ENCODE results near the gene RADX. TPM values are rescaled to one million over a fixed set of nuclear protein-coding genes. Genes with fewer than 3 reads are reported as not detected.

The RADX gene
- total RNA-seq, 2 experiments from 2014 or later = 30.8 to 35.7 TPM

- H3K9me2 ChIP-seq (ENCODE audit: insufficient read depth, low read length) = no peaks in the 10 kb centered on the region
- H3K27ac ChIP-seq (ENCODE audit: low read depth, low read length, poor library complexity, severe bottlenecking) = no peak overlapping the region
- no peak overlapping the region for H2AFZ ChIP-seq (ENCODE audit: low read length)
- CTCF ChIA-PET (ENCODE audit: unreplicated experiment) = no interaction called here
- no TSS peak for BruUV-seq (replicated peaks)
- no peak for DNase-seq (ENCODE audit: low spot score)
- intact Hi-C loops (cut with micrococcal nuclease; ENCODE audit: unreplicated experiment) = no loop called here
- no peak overlapping the region for H3K4me3 ChIP-seq (ENCODE audit: low read depth, low read length, poor library complexity, severe bottlenecking)
- no peak overlapping the region for H3K4me2 ChIP-seq (ENCODE audit: low read length)
- no peaks in the 10 kb centered on the region for H4K20me1 ChIP-seq (ENCODE audit: insufficient read depth, low read length)
- no peaks in the 10 kb centered on the region for H3K36me3 ChIP-seq (ENCODE audit: insufficient read depth, low read length)
- H3K4me1 ChIP-seq (ENCODE audit: insufficient read depth, low read length, poor library complexity, severe bottlenecking) = no peaks in the 10 kb centered on the region
- no peaks in the 10 kb centered on the region for H3K9me3 ChIP-seq (ENCODE audit: low read length)
- TF ChIP-seq CTCF (conservative IDR thresholded peaks at IDR 0.05; ENCODE audit: low read length) (no peak), EZH2phosphoT487 (IDR thresholded peaks at IDR 0.05; ENCODE audit: borderline replicate concordance, low read depth, low read length) (no peak)
- POLR2A ChIA-PET = interaction anchor here (1.2 kb wide), 1 partner anchor 20 kb away, joined by 3 read pairs; no protein-coding TSS in a partner anchor
- no peaks in the 10 kb centered on the region for H3K79me2 ChIP-seq (ENCODE audit: insufficient read depth, low read depth, low read length)
These were observed 23.0 kb upstream of the RADX start for GRCh38 chrX:106588801-106589200.

- TF ChIP-seq CTCF (conservative IDR thresholded peaks at IDR 0.05; ENCODE audit: low read length) = no peak
- no peak for TF ChIP-seq EZH2phosphoT487 (IDR thresholded peaks at IDR 0.05; ENCODE audit: borderline replicate concordance, low read depth, low read length)
- ChIA-PET POLR2A (no interaction called here), CTCF (ENCODE audit: unreplicated experiment) (no interaction called here)
- intact Hi-C loops (cut with micrococcal nuclease; ENCODE audit: unreplicated experiment) = no loop called here
- Histone ChIP-seq H3K9me2 (ENCODE audit: insufficient read depth, low read length) (no peaks in the 10 kb centered on the region), H3K4me3 (ENCODE audit: low read depth, low read length, poor library complexity, severe bottlenecking) (no peak overlapping the region), H3K79me2 (ENCODE audit: insufficient read depth, low read depth, low read length) (no peaks in the 10 kb centered on the region), H3K4me1 (ENCODE audit: insufficient read depth, low read length, poor library complexity, severe bottlenecking) (no peaks in the 10 kb centered on the region), H2AFZ (ENCODE audit: low read length) (no peak overlapping the region), H3K27ac (ENCODE audit: low read depth, low read length, poor library complexity, severe bottlenecking) (no peak overlapping the region), H3K9me3 (ENCODE audit: low read length) (no peaks in the 10 kb centered on the region), H3K36me3 (ENCODE audit: insufficient read depth, low read length) (no peaks in the 10 kb centered on the region), H4K20me1 (ENCODE audit: insufficient read depth, low read length) (no peaks in the 10 kb centered on the region), H3K4me2 (ENCODE audit: low read length) (no peak overlapping the region)
- DNase-seq (ENCODE audit: low spot score) = no peak
- no TSS peak for BruUV-seq (replicated peaks)
These were observed 12.4 kb upstream of the RADX start for GRCh38 chrX:106599411-106599810.

GRCh38 chrX:106606571-106606970, 5.2 kb upstream of the RADX start:
- POLR2A ChIA-PET = no interaction called here

More at GRCh38 chrX:106606571-106606970, 5.2 kb upstream of the RADX start:
- no peaks in the 10 kb centered on the region for H3K9me3 ChIP-seq (ENCODE audit: low read length)
- H3K27ac ChIP-seq (ENCODE audit: low read depth, low read length, poor library complexity, severe bottlenecking) = no peak overlapping the region
- H3K4me3 ChIP-seq (ENCODE audit: low read depth, low read length, poor library complexity, severe bottlenecking) = no peak overlapping the region
- H2AFZ ChIP-seq (ENCODE audit: low read length) = no peak overlapping the region
- no peak for TF ChIP-seq EZH2phosphoT487 (IDR thresholded peaks at IDR 0.05; ENCODE audit: borderline replicate concordance, low read depth, low read length)
- no peak for TF ChIP-seq CTCF (conservative IDR thresholded peaks at IDR 0.05; ENCODE audit: low read length)
- H3K4me2 ChIP-seq (ENCODE audit: low read length) = no peak overlapping the region
- intact Hi-C loops (cut with micrococcal nuclease; ENCODE audit: unreplicated experiment) = no loop called here
- H3K9me2 ChIP-seq (ENCODE audit: insufficient read depth, low read length) = no peaks in the 10 kb centered on the region
- peaks cover 5% of the 10 kb centered on the region for H3K4me1 ChIP-seq (ENCODE audit: insufficient read depth, low read length, poor library complexity, severe bottlenecking)
- no peaks in the 10 kb centered on the region for H4K20me1 ChIP-seq (ENCODE audit: insufficient read depth, low read length)
- H3K79me2 ChIP-seq (ENCODE audit: insufficient read depth, low read depth, low read length) = no peaks in the 10 kb centered on the region
- H3K36me3 ChIP-seq (ENCODE audit: insufficient read depth, low read length) = no peaks in the 10 kb centered on the region
- CTCF ChIA-PET (ENCODE audit: unreplicated experiment) = no interaction called here
- no peak for DNase-seq (ENCODE audit: low spot score)
- BruUV-seq (replicated peaks) = no TSS peak

Data from OCI-LY7 (cell line).